CD4-positive, alpha-beta T cell treated with Interleukin-6 at 100 ng/mL for 8 hours (primary cell): ENCODE data around the gene KRTAP5-6.

Source experiments
- DNase-seq: peaks from one replicate; pipeline ENCODE4 v3.0.0-alpha.2; 2020; ENCODE audit warnings: mixed read lengths, low spot score

KRTAP5-6 gene

GRCh38 chr11:1696608-1697570 is at the start of gene KRTAP5-6:
TSS of gene KRTAP5-6 (plus strand) at chr11:1697195. CDS start at chr11:1697246, 51 bp downstream.
- DNase-seq = no peak

- DNase-seq = no peak
Measured at GRCh38 chr11:1647901-1648652, 48.9 kb upstream of the KRTAP5-6 start.

GRCh38 chr11:1648653-1649420 is 48.2 kb upstream of the KRTAP5-6 start:
- no peak for DNase-seq

- DNase-seq = no peak
Measured at GRCh38 chr11:1650034-1650917, 46.7 kb upstream of the KRTAP5-6 start.

GRCh38 chr11:1650918-1651262 is 46.1 kb upstream of the KRTAP5-6 start:
- DNase-seq = no peak

GRCh38 chr11:1651411-1651980 is 45.5 kb upstream of the KRTAP5-6 start:
- no peak for DNase-seq

GRCh38 chr11:1652026-1652425 is 45.0 kb upstream of the KRTAP5-6 start:
- DNase-seq = no peak

- no peak for DNase-seq
Measured at GRCh38 chr11:1652442-1652770, 44.6 kb upstream of the KRTAP5-6 start.

- DNase-seq = peak; percentile 69
Measured at GRCh38 chr11:1652771-1653540, 44.0 kb upstream of the KRTAP5-6 start.

GRCh38 chr11:1653541-1654387 is 43.2 kb upstream of the KRTAP5-6 start:
- no peak for DNase-seq

GRCh38 chr11:1654388-1655167 is 42.4 kb upstream of the KRTAP5-6 start:
- no peak for DNase-seq

- no peak for DNase-seq
Measured at GRCh38 chr11:1655168-1656060, 41.6 kb upstream of the KRTAP5-6 start.

- no peak for DNase-seq
Measured at GRCh38 chr11:1656061-1656441, 40.9 kb upstream of the KRTAP5-6 start.

- DNase-seq = no peak
Measured at GRCh38 chr11:1656670-1657069, 40.3 kb upstream of the KRTAP5-6 start.

GRCh38 chr11:1659506-1659905 is 37.5 kb upstream of the KRTAP5-6 start:
- no peak for DNase-seq

- no peak for DNase-seq
Measured at GRCh38 chr11:1660111-1660867, 36.7 kb upstream of the KRTAP5-6 start.
